Activated B cell treated with CpG ODN at 0.5 μM for 24 hours (primary cell): ENCODE measurements around the gene RPL7A. TPM values are rescaled to one million over a fixed set of nuclear protein-coding genes. Genes with fewer than 3 reads are reported as not detected.
"Not testable (repeated sequence)": the region's sequence is repeated elsewhere in the genome, so short reads cannot be mapped to it uniquely, and the experiment has no call there.

Experiments used
- ATAC-seq: fragments of 200-7000 bp; cut with Tn5 transposase; one replicate; pipeline ENCODE4 v1.10.0; 2021; ENCODE audit warnings: low read depth, mild to moderate bottlenecking, moderate library complexity
- CTCF ChIA-PET: fragments of 350-600 bp; sonication (Branson Sonifier 250); formaldehyde crosslinking; loops from one replicate; lab custom pipeline; 2021; ENCODE audit warnings: antibody characterized with exemption; lab: Charles Lee
- POLR2A ChIA-PET: fragments of 350-600 bp; sonication (Branson Sonifier 250); formaldehyde crosslinking; loops from one replicate; lab custom pipeline; 2021; ENCODE audit warnings: antibody characterized with exemption; lab: Charles Lee
- DNase-seq: peaks from one replicate; pipeline ENCODE4 v3.0.0; 2022
- H3K27ac Mint-ChIP-seq: one replicate; pipeline ENCODE4 v1.8.0; 2020; ENCODE audit warnings: mixed read lengths
- H3K27me3 Mint-ChIP-seq: one replicate; pipeline ENCODE4 v1.8.0; 2021; ENCODE audit warnings: mixed read lengths
- H3K36me3 Mint-ChIP-seq: one replicate; pipeline ENCODE4 v1.8.0; 2021; ENCODE audit warnings: low read depth, mixed read lengths
- H3K4me1 Mint-ChIP-seq: one replicate; pipeline ENCODE4 v1.8.0; 2021; ENCODE audit warnings: mixed read lengths
- H3K4me3 Mint-ChIP-seq: one replicate; pipeline ENCODE4 v1.8.0; 2020; ENCODE audit warnings: mild to moderate bottlenecking, mixed read lengths
- H3K9me3 Mint-ChIP-seq: one replicate; pipeline ENCODE4 v1.8.0; 2020; ENCODE audit warnings: mixed read lengths
- intact Hi-C: fragments of 100-400 bp; cut with micrococcal nuclease; formaldehyde crosslinking; loops from one replicate; pipeline ENCODE4 v1.15.1; 2024
- total RNA-seq: library from RNA; stranded (reverse); gene quantifications from 2 replicates; pipeline ENCODE4 v1.2.3, GENCODE V29; 2022
- TF ChIP-seq, protein P1 (sequence below): fragments of 200-600 bp; IDR thresholded peaks from one replicate; pipeline ENCODE4 v1.8.0; 2022; ENCODE audit warnings: antibody characterized with exemption, mild to moderate bottlenecking

Gene RPL7A
- total RNA-seq, 1 donor from 2014 or later: 3,786 TPM

- DNase-seq: no peak
- H3K27me3 Mint-ChIP-seq: peaks cover 13% of the 10 kb centered on the region
- ChIA-PET POLR2A (no interaction called here), CTCF (interaction anchor here (0.6 kb wide), 1 partner anchor 202 kb away, joined by 5 read pairs; no protein-coding TSS in a partner anchor)
- H3K36me3 Mint-ChIP-seq: no peaks in the 10 kb centered on the region
- no peaks in the 10 kb centered on the region for H3K4me1 Mint-ChIP-seq
- ATAC-seq: no peak
- H3K4me3 Mint-ChIP-seq: no peak overlapping the region
- no peaks in the 10 kb centered on the region for H3K9me3 Mint-ChIP-seq
- intact Hi-C loops: no loop called here
- TF ChIP-seq, protein P1, sequence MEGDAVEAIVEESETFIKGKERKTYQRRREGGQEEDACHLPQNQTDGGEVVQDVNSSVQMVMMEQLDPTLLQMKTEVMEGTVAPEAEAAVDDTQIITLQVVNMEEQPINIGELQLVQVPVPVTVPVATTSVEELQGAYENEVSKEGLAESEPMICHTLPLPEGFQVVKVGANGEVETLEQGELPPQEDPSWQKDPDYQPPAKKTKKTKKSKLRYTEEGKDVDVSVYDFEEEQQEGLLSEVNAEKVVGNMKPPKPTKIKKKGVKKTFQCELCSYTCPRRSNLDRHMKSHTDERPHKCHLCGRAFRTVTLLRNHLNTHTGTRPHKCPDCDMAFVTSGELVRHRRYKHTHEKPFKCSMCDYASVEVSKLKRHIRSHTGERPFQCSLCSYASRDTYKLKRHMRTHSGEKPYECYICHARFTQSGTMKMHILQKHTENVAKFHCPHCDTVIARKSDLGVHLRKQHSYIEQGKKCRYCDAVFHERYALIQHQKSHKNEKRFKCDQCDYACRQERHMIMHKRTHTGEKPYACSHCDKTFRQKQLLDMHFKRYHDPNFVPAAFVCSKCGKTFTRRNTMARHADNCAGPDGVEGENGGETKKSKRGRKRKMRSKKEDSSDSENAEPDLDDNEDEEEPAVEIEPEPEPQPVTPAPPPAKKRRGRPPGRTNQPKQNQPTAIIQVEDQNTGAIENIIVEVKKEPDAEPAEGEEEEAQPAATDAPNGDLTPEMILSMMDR: no peak
- no peak overlapping the region for H3K27ac Mint-ChIP-seq
Observed at GRCh38 chr9:133387680-133388079, 39.7 kb downstream of the RPL7A start.

DNA sequence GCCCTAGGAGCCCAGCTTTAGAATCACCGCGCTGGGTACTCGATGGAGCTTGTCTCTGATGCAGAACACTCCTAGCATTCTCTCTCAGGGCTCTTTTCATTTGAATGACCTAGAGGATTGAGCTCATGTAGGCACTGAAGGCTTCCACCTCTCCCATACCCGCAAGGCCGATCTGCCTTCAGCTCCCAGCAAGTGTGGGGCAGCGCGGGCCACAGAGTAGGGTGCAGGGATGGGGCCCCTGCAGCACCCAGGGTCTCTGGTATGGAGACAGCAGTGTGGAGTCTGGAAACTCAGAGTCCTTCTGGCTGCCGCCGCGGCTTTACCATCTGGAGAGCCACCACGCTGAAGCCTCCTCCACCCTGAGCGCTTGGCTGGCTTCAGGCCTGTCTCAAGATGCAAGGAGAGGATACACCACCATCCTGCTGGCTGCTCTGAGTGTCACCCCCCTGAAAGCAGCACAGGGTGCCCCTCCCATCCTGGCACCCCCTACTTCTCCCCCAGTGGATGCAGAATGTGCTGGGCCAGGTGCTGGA, 41.1 kb downstream of the RPL7A start:
- CTCF ChIA-PET: no interaction called here

DNA sequence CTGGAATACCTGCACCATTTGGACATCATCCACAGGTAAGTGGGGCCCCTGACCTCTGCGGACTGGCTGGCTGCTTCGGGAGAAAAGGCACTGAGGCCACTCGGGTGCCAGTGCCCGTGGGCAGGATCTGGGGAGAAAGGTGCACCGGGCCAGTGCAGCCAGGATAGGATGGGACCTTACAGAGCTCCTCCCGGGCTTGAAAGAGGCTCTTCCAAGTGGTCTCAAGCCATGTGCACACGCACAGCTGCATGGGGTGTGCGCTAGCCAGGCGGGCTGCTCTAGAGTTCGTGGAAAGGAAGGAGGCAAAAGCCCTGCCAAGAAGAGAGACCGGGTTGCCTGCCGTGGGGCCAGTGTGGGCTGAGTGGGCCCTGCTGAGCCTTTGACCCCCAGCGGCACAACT, 41.5 kb downstream of the RPL7A start:
- ChIA-PET POLR2A (no interaction called here), CTCF (no interaction called here)
- Mint-ChIP-seq H3K27ac (no peak overlapping the region), H3K4me1 (no peaks in the 10 kb centered on the region), H3K4me3 (no peak overlapping the region), H3K9me3 (no peaks in the 10 kb centered on the region), H3K36me3 (no peaks in the 10 kb centered on the region), H3K27me3 (peaks cover 13% of the 10 kb centered on the region)
- ATAC-seq (no peak), DNase-seq (no peak)
- intact Hi-C loops: no loop called here
- TF ChIP-seq, protein P1: no peak

More for the DNA sequence above, 41.1 kb downstream of the RPL7A start:
- peaks cover 13% of the 10 kb centered on the region for H3K27me3 Mint-ChIP-seq
- ATAC-seq: no peak
- no peaks in the 10 kb centered on the region for H3K36me3 Mint-ChIP-seq
- H3K9me3 Mint-ChIP-seq: no peaks in the 10 kb centered on the region
- TF ChIP-seq, protein P1: no peak
- H3K4me1 Mint-ChIP-seq: no peaks in the 10 kb centered on the region
- DNase-seq: no peak
- no peak overlapping the region for H3K4me3 Mint-ChIP-seq
- POLR2A ChIA-PET: no interaction called here
- no peak overlapping the region for H3K27ac Mint-ChIP-seq
- intact Hi-C loops: no loop called here

DNA sequence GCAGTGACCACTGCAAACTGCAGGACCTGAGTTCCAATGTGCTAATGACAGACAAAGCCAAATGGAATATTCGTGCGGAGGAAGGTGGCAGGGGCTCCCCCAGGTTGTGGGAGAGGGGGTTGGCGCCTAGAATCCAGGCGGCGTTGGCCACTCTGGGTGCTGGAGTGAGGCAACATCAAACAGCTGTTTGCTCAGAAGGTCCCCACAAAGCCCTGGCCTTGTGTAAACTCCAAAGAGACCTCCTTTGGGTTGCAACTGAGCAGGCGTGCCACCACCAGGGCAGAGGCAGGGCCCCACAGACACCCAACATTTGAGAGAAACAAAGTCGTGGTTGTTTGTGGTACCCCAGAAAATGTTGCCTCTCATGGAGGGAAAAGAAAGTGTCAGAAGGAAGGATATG, 42.7 kb downstream of the RPL7A start:
- CTCF ChIA-PET: interaction anchor here (0.7 kb wide), 1 partner anchor 398 kb away, joined by 3 read pairs; no protein-coding TSS in a partner anchor
- POLR2A ChIA-PET: no interaction called here
- no peak overlapping the region for H3K4me3 Mint-ChIP-seq
- H3K36me3 Mint-ChIP-seq: no peaks in the 10 kb centered on the region
- no peak for ATAC-seq
- no peaks in the 10 kb centered on the region for H3K4me1 Mint-ChIP-seq
- peaks cover 13% of the 10 kb centered on the region for H3K27me3 Mint-ChIP-seq
- TF ChIP-seq, protein P1: no peak
- H3K27ac Mint-ChIP-seq: no peak overlapping the region
- intact Hi-C loops: no loop called here
- no peaks in the 10 kb centered on the region for H3K9me3 Mint-ChIP-seq
- no peak for DNase-seq

DNA sequence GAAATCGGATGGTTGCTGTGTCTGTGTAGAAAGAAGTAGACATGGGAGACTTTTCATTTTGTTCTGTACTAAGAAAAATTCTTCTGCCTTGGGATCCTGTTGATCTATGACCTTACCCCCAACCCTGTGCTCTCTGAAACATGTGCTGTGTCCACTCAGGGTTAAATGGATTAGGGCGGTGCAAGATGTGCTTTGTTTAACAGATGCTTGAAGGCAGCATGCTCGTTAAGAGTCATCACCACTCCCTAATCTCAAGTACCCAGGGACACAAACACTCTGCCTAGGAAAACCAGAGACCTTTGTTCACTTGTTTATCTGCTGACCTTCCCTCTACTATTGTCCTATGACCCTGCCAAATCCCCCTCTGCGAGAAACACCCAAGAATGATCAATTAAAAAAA, 43.4 kb downstream of the RPL7A start:
- DNase-seq, H3K36me3 Mint-ChIP-seq, POLR2A ChIA-PET, H3K4me3 Mint-ChIP-seq, intact Hi-C loops, H3K9me3 Mint-ChIP-seq, CTCF ChIA-PET, H3K27ac Mint-ChIP-seq, ATAC-seq, H3K4me1 Mint-ChIP-seq: not testable (repeated sequence)
- H3K27me3 Mint-ChIP-seq: peaks cover 13% of the 10 kb centered on the region

DNA sequence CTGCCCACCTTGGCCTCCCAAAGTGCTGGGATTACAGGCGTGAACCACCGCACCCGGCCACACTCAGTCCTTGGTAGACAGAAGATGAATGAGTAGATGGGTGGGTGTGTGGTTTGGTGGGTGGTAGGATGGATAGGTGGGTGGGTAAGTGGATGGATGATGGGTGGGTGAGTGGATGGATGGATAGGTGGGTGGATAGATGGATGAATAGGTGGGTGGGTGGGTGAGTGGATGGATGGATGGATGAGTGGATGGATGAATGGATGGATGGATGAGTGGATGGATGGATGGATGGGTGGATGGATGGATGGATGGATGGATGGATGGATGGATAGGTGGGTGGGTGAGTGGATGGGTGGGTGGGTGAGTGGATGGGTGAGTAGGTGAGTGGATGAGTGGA, 44.3 kb downstream of the RPL7A start:
- H3K27ac Mint-ChIP-seq, intact Hi-C loops, H3K4me3 Mint-ChIP-seq, ATAC-seq, H3K36me3 Mint-ChIP-seq, CTCF ChIA-PET, DNase-seq, POLR2A ChIA-PET, H3K9me3 Mint-ChIP-seq, H3K4me1 Mint-ChIP-seq: not testable (repeated sequence)
- H3K27me3 Mint-ChIP-seq: peaks cover 13% of the 10 kb centered on the region
